Esophagus muscularis mucosa (tissue), 4 donors: ENCODE results near the gene PM20D2. TPM values are rescaled to one million over a fixed set of nuclear protein-coding genes. Genes with fewer than 3 reads are reported as not detected.
A peak's percentile ranks its signal among the peaks of the same experiment; 100 is the strongest.

Experiments used
- DNase-seq: peaks from one replicate; pipeline ENCODE4 v3.0.0-alpha.2; 2017; ENCODE audit errors: extremely low spot score
- H3K27ac ChIP-seq, 4 donors: fragments of 200-600 bp; sonication (generic); replicated peaks in 1 of 4; 1 replicate in 3 of 4; 2 replicates in 1 of 4; pipeline ENCODE4 v1.5.1; 2016 to 2019; ENCODE audit warnings: mild to moderate bottlenecking in 1 of 4
- H3K27me3 ChIP-seq, 4 donors: fragments of 200-600 bp; sonication (generic); one replicate each; pipeline versions ENCODE4 v1.5.1 to v1.6.0; 2016 to 2019
- H3K36me3 ChIP-seq, 4 donors: fragments of 200-600 bp; sonication (generic); one replicate each; pipeline ENCODE4 v1.5.1; 2016 to 2019
- H3K4me1 ChIP-seq, 4 donors: fragments of 200-600 bp; sonication (generic); one replicate each; pipeline ENCODE4 v1.5.1; 2016 to 2019
- H3K4me3 ChIP-seq, 4 donors: fragments of 200-600 bp; sonication (generic); 1 replicate in 2 of 4; 2 replicates in 2 of 4; pipeline ENCODE4 v1.5.1; 2016 to 2019; ENCODE audit warnings: mild to moderate bottlenecking in 4 of 4, moderate library complexity in 1 of 4
- H3K9me3 ChIP-seq, 4 donors: fragments of 200-600 bp; sonication (generic); 1 replicate in 3 of 4; 2 replicates in 1 of 4; pipeline ENCODE4 v1.5.1; 2016 to 2019
- EP300 ChIP-seq: sonication (generic); formaldehyde crosslinking; IDR thresholded peaks from one replicate; pipeline ENCODE4 v1.6.1; 2017; ENCODE audit warnings: antibody characterized with exemption
- POLR2A ChIP-seq: fragments of 450-650 bp; IDR thresholded peaks from one replicate; pipeline ENCODE4 v1.6.1; 2017; ENCODE audit warnings: antibody characterized with exemption, moderate library complexity, mild to moderate bottlenecking, low read depth
- POLR2AphosphoS5 ChIP-seq, 2 donors: sonication (generic); formaldehyde crosslinking; IDR thresholded peaks; one replicate each; pipeline ENCODE4 v1.6.1; 2017; ENCODE audit warnings: antibody characterized with exemption in 2 of 2
- WGBS: methylation state at CpG from one replicate; pipeline ENCODE4 v1.1.5; 2018; 5-methylcytosine and 5-hydroxymethylcytosine counted together
- intact Hi-C: fragments of 100-400 bp; cut with DNase I; formaldehyde crosslinking; loops from one replicate; pipeline ENCODE4 v1.15.1; 2023
- total RNA-seq, 4 donors: library from RNA; depleted of rRNA; stranded (reverse); fragments of >200 nt; gene quantifications; one replicate each; pipeline versions ENCODE4 v1.1.0 to v1.2.1, GENCODE V29; 2016
- TF ChIP-seq, protein P1 (sequence below), 3 experiments: fragments of 200-600 bp in 2 of 3; fragments of 450-650 bp in 1 of 3; sonication (generic) in 2 of 3; IDR thresholded peaks; one replicate each; pipeline ENCODE4 v1.5.1; 2017 to 2019; ENCODE audit warnings: antibody characterized with exemption in 3 of 3, mild to moderate bottlenecking in 2 of 3, moderate library complexity in 1 of 3

PM20D2 gene
- total RNA-seq, 4 donors from 2014 or later: 14.5 to 27.6 (median 23.7) TPM

DNA sequence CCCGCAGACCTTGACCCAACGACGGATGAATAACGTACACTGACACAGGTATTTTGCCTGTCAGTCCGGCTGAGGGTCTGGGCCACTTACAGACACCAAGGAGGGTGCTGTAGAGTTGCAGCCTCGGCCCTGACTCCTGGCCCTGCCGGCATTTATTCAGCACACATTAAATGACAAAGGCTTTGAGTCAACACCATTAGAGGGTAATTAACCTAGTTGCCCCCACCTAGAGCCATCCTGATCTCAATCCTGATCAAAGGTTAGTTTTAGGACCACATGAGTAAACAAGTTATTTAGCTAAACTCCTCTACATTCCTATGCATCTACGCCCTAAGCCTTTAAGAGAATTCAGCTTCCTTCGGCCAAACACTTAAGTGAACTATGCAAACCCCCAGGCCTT is 11.9 kb upstream of the PM20D2 start:
- no peak for TF ChIP-seq POLR2A
- no peak for TF ChIP-seq POLR2AphosphoS5 (IDR thresholded peaks at IDR 0.05)
- TF ChIP-seq EP300: no peak
- TF ChIP-seq, protein P1, sequence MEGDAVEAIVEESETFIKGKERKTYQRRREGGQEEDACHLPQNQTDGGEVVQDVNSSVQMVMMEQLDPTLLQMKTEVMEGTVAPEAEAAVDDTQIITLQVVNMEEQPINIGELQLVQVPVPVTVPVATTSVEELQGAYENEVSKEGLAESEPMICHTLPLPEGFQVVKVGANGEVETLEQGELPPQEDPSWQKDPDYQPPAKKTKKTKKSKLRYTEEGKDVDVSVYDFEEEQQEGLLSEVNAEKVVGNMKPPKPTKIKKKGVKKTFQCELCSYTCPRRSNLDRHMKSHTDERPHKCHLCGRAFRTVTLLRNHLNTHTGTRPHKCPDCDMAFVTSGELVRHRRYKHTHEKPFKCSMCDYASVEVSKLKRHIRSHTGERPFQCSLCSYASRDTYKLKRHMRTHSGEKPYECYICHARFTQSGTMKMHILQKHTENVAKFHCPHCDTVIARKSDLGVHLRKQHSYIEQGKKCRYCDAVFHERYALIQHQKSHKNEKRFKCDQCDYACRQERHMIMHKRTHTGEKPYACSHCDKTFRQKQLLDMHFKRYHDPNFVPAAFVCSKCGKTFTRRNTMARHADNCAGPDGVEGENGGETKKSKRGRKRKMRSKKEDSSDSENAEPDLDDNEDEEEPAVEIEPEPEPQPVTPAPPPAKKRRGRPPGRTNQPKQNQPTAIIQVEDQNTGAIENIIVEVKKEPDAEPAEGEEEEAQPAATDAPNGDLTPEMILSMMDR (IDR thresholded peaks at IDR 0.05): no peak
- Histone ChIP-seq H3K27me3 (no peaks in the 10 kb centered on the region), H3K9me3 (no peaks in the 10 kb centered on the region), H3K4me1 (peaks cover 0 to under 1% (median 0%) of the 10 kb centered on the region in 4 donors), H3K36me3 (no peaks in the 10 kb centered on the region), H3K27ac (no peak overlapping the region), H3K4me3 (no peak overlapping the region)
- no peak for DNase-seq
- intact Hi-C loops: no loop called here
- 90% methylated on average over 9 of the region's 9 CpGs for WGBS

DNA sequence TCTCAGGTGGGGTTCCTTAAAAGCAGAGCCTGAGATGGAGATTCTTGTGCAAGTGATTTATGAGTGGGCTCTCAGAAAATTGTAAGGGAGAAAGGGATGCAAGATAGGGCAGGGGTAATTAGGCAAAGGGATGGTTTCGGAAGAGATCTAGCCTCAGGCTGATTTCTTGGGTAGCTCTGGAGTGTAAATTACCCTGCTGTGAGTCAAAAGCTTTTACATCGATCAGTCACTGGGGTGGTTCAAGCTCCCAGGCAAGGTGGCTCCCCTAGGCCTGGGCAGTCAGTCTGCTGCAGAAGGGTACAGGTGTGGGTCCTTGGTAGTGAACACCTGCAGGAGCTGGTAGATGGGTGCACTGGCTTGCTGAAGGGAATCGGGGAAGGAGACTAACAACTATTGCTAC is 11.1 kb upstream of the PM20D2 start:
- TF ChIP-seq, protein P1 (IDR thresholded peaks at IDR 0.05): no peak
- TF ChIP-seq POLR2AphosphoS5 (IDR thresholded peaks at IDR 0.05): no peak
- TF ChIP-seq POLR2A: no peak
- no peak for TF ChIP-seq EP300
- DNase-seq: no peak
- Histone ChIP-seq H3K36me3 (no peaks in the 10 kb centered on the region), H3K27me3 (no peaks in the 10 kb centered on the region), H3K4me1 (peaks cover 0 to 8% (median 0%) of the 10 kb centered on the region in 4 donors), H3K9me3 (no peaks in the 10 kb centered on the region), H3K4me3 (no peak overlapping the region), H3K27ac (no peak overlapping the region)
- intact Hi-C loops: no loop called here
- WGBS: 91% methylated on average over 3 of the region's 3 CpGs

DNA sequence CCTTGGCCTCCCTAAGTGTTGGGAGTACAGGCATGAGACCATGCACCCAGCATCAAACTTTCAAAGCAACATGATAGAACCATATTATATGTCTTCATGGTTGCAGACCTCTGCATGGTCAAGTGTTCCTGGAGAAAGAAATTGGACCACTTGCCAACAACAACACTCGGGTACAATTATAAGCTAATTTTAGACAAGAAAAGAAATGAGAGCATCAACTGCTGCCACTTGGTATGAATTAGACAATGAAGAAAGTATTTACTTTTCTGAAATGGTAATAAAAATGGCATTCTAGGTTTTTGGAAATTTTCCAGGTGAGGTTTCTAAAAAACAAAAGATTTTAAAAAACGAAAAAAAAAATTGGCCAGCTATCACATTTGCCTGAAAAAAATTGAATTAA is 7.7 kb upstream of the PM20D2 start:
- WGBS: 57% methylated on average over 2 of the region's 2 CpGs
- Histone ChIP-seq H3K27me3 (no peaks in the 10 kb centered on the region), H3K36me3 (no peaks in the 10 kb centered on the region), H3K4me3 (no peak overlapping the region), H3K27ac (no peak overlapping the region), H3K9me3 (no peaks in the 10 kb centered on the region), H3K4me1 (peaks cover 0 to 26% (median 8%) of the 10 kb centered on the region in 4 donors)
- TF ChIP-seq POLR2AphosphoS5 (IDR thresholded peaks at IDR 0.05) (no peak), EP300 (no peak), POLR2A (no peak)
- intact Hi-C loops: no loop called here
- DNase-seq: no peak

DNA sequence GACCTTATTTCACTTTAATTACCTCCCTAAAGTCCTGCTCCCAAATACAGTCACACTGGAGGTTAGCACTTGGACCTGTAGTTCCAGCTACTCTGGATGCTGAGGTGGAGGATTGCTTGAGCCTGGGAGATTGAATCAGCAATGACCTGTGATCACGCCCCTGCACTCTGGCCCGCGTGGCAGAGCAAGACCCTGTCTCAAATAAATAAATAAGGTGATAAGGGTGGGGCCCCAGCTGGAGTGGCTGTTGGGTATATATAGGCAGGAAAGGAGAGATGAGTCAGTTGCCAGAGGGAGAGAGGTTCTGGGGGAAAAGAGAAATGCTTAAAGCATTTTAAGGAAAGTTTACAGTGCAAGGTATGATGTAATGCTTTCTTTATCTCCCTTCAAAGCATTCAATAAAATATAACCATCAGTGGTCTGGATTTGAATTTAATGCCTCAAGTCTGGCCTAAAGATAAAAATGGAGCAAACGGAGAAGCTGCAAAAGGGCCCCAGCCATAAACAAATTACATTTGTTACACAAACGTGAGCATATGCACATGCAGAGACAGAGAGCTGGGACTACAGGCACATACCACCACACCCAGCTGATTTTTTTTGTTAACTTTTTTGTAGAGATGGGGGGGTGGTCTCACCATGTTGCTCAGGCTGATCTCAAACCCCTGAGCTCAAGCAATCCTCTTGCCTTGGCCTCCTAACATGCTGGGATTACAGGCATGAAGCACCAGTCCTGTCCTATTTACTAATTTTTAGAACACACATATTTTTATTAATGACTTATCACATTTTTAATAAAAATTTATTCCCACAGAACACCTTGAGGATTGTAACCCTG is 6.1 kb upstream of the PM20D2 start:
- no peak for DNase-seq
- peak overlapping the region in 1 of 4 donors; percentile 28 for H3K27ac ChIP-seq
- no peaks in the 10 kb centered on the region for H3K9me3 ChIP-seq
- TF ChIP-seq, protein P1 (IDR thresholded peaks at IDR 0.05): no peak
- TF ChIP-seq POLR2AphosphoS5 (IDR thresholded peaks at IDR 0.05): no peak
- TF ChIP-seq POLR2A: no peak
- TF ChIP-seq EP300: no peak
- no peaks in the 10 kb centered on the region for H3K27me3 ChIP-seq
- H3K36me3 ChIP-seq: no peaks in the 10 kb centered on the region
- no peak overlapping the region for H3K4me3 ChIP-seq
- intact Hi-C loops: no loop called here
- H3K4me1 ChIP-seq: peaks cover 0 to 33% (median 14%) of the 10 kb centered on the region in 4 donors
- WGBS: 79% methylated on average over 5 of the region's 5 CpGs

DNA sequence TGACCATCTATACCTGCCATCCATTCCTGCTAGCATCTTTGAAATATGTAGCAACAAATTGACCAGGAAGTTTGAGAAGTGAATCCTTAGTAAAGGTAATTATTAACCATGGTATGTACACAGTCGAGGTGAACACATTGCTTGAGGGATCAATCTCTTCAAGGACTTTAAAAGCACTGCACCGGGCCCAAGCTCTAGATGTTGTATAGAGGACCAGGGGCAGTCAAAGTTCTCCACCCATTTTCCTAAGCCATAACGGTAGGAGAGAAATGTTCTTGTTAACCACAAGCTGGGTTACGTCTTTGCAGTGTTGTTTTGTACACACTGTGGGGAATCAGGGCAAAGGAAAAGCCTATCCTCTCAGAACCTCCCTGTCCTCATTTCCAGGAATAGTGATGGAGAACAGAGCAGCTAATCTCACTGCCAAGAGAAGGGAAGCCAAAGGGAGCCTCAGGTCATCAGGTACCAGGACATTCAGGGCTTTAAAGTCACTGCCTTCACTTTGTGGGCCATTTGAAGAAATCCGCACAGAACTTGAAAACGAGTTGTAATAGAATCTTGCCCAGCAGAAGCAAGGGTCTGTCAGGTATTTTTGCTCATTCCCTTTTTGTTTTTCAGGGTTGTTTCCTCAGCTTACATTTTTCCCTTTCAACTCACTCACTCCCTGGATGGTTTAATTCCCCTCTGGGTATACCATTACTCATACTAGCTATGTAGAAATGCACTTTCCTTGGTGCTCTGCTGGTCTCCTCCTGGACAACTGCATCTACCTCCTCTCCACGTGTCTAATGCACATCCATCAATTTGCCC is 5.3 kb upstream of the PM20D2 start:
- intact Hi-C loops: no loop called here
- Histone ChIP-seq H3K27me3 (no peaks in the 10 kb centered on the region), H3K9me3 (no peaks in the 10 kb centered on the region), H3K27ac (peak overlapping the region in 2 of 4 donors; percentile 7 to 28), H3K4me3 (no peak overlapping the region), H3K36me3 (no peaks in the 10 kb centered on the region), H3K4me1 (peaks cover 4 to 41% (median 20%) of the 10 kb centered on the region in 4 donors)
- no peak for DNase-seq
- TF ChIP-seq POLR2AphosphoS5 (IDR thresholded peaks at IDR 0.05): peak; percentile 21 to 46
- peak; percentile 53 for TF ChIP-seq EP300
- TF ChIP-seq, protein P1 (IDR thresholded peaks at IDR 0.05): no peak
- WGBS: 64% methylated on average over 7 of the region's 7 CpGs
